HCT116 (cell line): ENCODE results near the gene SCGB2A2. TPM values are rescaled to one million over a fixed set of nuclear protein-coding genes. Genes with fewer than 3 reads are reported as not detected.

ENCODE experiments used
- ATAC-seq: fragments of 200-7000 bp; cut with Tn5 transposase; 2 replicates; pipeline ENCODE4 v1.9.1; 2020; ENCODE audit warnings: mild to moderate bottlenecking, moderate library complexity
- BruUV-seq: library from RNA; stranded (reverse); fragments of 400-500 nt; replicated peaks from 2 replicates; lab custom pipeline; 2021; lab: Mats Ljungman, UMichigan
- CTCF ChIA-PET: fragments of 300-600 bp; sonication (Branson Sonifier 250); formaldehyde crosslinking; loops from one replicate; lab custom pipeline; 2021; ENCODE audit warnings: antibody characterized with exemption; lab: Charles Lee
- POLR2A ChIA-PET: fragments of 300-600, 350-600 bp; sonication (Branson Sonifier 250); formaldehyde crosslinking; loops from one replicate; lab custom pipeline; 2021; ENCODE audit warnings: antibody characterized with exemption; lab: Charles Lee
- RAD21 ChIA-PET, 2 experiments: fragments of 300-600 bp; sonication (Branson Sonifier 250); formaldehyde crosslinking; loops; one replicate each; lab custom pipeline; 2023; ENCODE audit warnings: low total read pairs in 2 of 2; ENCODE audit not compliant: uncharacterized antibody in 2 of 2, unreplicated experiment in 2 of 2, low non-redundant PET in 1 of 2; lab: Charles Lee
- DNase-seq: peaks from one replicate; pipeline ENCODE4 v3.0.0-alpha.2; 2010; ENCODE audit warnings: low read depth, low spot score
- H2AFZ ChIP-seq: fragments of 200-600 bp; shearing (Covaris generic), sonication (generic); 2 replicates; pipeline ENCODE4 v1.6.1; 2017; ENCODE audit warnings: low read depth, mixed run types, mixed read lengths, antibody characterized with exemption, low read length; ENCODE audit not compliant: poor library complexity, severe bottlenecking
- H3K27ac ChIP-seq: 2 replicates; pipeline ENCODE4 v1.5.1; 2012; ENCODE audit warnings: low read depth, low read length
- H3K27me3 ChIP-seq: fragments of 200-600 bp; sonication (generic); 2 replicates; pipeline ENCODE4 v1.6.1; 2016; ENCODE audit warnings: mixed run types, low read length, mixed read lengths; ENCODE audit not compliant: insufficient read depth
- H3K36me3 ChIP-seq, 2 experiments: fragments of 200-500 bp in 1 of 2; fragments of 200-600 bp in 1 of 2; sonication (Bioruptor generic) in 1 of 2; sonication (generic) in 1 of 2; 2 replicates each; pipeline versions ENCODE4 v1.5.1 to v1.6.1; 2014 to 2016; ENCODE audit warnings: low read length in 2 of 2, inconsistent platforms in 1 of 2, mixed read lengths in 1 of 2, mixed run types in 1 of 2; ENCODE audit not compliant: insufficient read depth in 2 of 2, control insufficient read depth in 1 of 2
- H3K4me1 ChIP-seq, 2 experiments: fragments of 200-600 bp in 1 of 2; sonication (generic) in 1 of 2; 2 replicates each; pipeline versions ENCODE4 v1.5.1 to v1.6.1; 2012 to 2017; ENCODE audit warnings: low read length in 2 of 2, inconsistent platforms in 1 of 2, mild to moderate bottlenecking in 1 of 2, mixed read lengths in 1 of 2, mixed run types in 1 of 2, moderate library complexity in 1 of 2; ENCODE audit not compliant: insufficient read depth in 2 of 2, control insufficient read depth in 1 of 2
- H3K4me2 ChIP-seq: fragments of 200-600 bp; sonication (generic); 2 replicates; pipeline ENCODE4 v1.6.1; 2017; ENCODE audit warnings: mixed run types, low read length, mixed read lengths
- H3K4me3 ChIP-seq, 2 experiments: fragments of 200-600 bp in 1 of 2; sonication (generic) in 1 of 2; replicated peaks in 1 of 2; 2 replicates each; pipeline ENCODE4 v1.5.1; 2011 to 2016; ENCODE audit warnings: low read length in 2 of 2, control low read depth in 1 of 2, low read depth in 1 of 2, mild to moderate bottlenecking in 1 of 2, mixed read lengths in 1 of 2, mixed run types in 1 of 2
- H3K79me2 ChIP-seq: fragments of 200-600 bp; sonication (generic); 2 replicates; pipeline ENCODE4 v1.6.1; 2017; ENCODE audit warnings: mild to moderate bottlenecking, mixed run types, low read length, moderate library complexity, mixed read lengths; ENCODE audit not compliant: insufficient read depth
- H3K9ac ChIP-seq: fragments of 200-600 bp; sonication (generic); 2 replicates; pipeline ENCODE4 v1.6.1; 2016; ENCODE audit warnings: low read length, mixed read lengths
- H3K9me2 ChIP-seq: fragments of 200-600 bp; sonication (generic), shearing (Covaris generic); 2 replicates; pipeline ENCODE4 v1.6.1; 2017; ENCODE audit warnings: mixed run types, mild to moderate bottlenecking, moderate library complexity; ENCODE audit not compliant: insufficient read depth
- H3K9me3 ChIP-seq, 2 experiments: fragments of 200-500 bp in 1 of 2; fragments of 200-600 bp in 1 of 2; sonication (Bioruptor generic) in 1 of 2; sonication (generic) in 1 of 2; 2 replicates each; pipeline ENCODE4 v1.6.1; 2014 to 2017; ENCODE audit warnings: low read length in 2 of 2, mixed read lengths in 2 of 2, inconsistent platforms in 1 of 2, low read depth in 1 of 2, mild to moderate bottlenecking in 1 of 2, mixed run types in 1 of 2, moderate library complexity in 1 of 2; ENCODE audit not compliant: control insufficient read depth in 1 of 2, insufficient read depth in 1 of 2
- H4K20me1 ChIP-seq: fragments of 200-600 bp; sonication (generic), shearing (Covaris generic); 2 replicates; pipeline ENCODE4 v1.6.1; 2017; ENCODE audit warnings: mixed run types, mild to moderate bottlenecking, moderate library complexity; ENCODE audit not compliant: insufficient read depth
- ATF3 ChIP-seq: IDR thresholded peaks from 2 replicates; pipeline ENCODE4 v1.6.1; 2012
- CBX3 ChIP-seq: IDR thresholded peaks from 2 replicates; pipeline ENCODE4 v1.6.1; 2012; ENCODE audit warnings: low read depth
- CEBPB ChIP-seq: IDR thresholded peaks from 2 replicates; pipeline ENCODE4 v1.6.1; 2012; ENCODE audit warnings: low read depth
- EGR1 ChIP-seq: IDR thresholded peaks from 2 replicates; pipeline ENCODE4 v1.6.1; 2012; ENCODE audit warnings: low read depth
- EZH2 ChIP-seq: fragments of 200-600 bp; sonication (generic); IDR thresholded peaks from 2 replicates; pipeline ENCODE4 v1.6.1; 2017; ENCODE audit warnings: antibody characterized with exemption, mixed run types
- FOSL1 ChIP-seq: IDR thresholded peaks from 2 replicates; pipeline ENCODE4 v1.6.1; 2012; ENCODE audit warnings: low read depth
- JUND ChIP-seq: IDR thresholded peaks from 2 replicates; pipeline ENCODE4 v1.6.1; 2012
- POLR2A ChIP-seq: IDR thresholded peaks from 2 replicates; pipeline ENCODE4 v1.7.0; 2011; ENCODE audit warnings: borderline replicate concordance; ENCODE audit not compliant: insufficient read depth, insufficient read length; ENCODE audit errors: extremely low read depth
- POLR2AphosphoS5 ChIP-seq: IDR thresholded peaks from 2 replicates; pipeline ENCODE4 v1.6.1; 2011; ENCODE audit warnings: mild to moderate bottlenecking, low read depth, low read length, moderate library complexity
- RAD21 ChIP-seq: IDR thresholded peaks from 2 replicates; pipeline ENCODE4 v1.6.1; 2012; ENCODE audit warnings: low read depth, mild to moderate bottlenecking
- SIN3A ChIP-seq: IDR thresholded peaks from 2 replicates; pipeline ENCODE4 v1.6.1; 2012; ENCODE audit warnings: low read depth
- SP1 ChIP-seq: IDR thresholded peaks from 2 replicates; pipeline ENCODE4 v1.6.1; 2012; ENCODE audit warnings: low read depth
- SRF ChIP-seq: IDR thresholded peaks from 2 replicates; pipeline ENCODE4 v1.6.1; 2012; ENCODE audit warnings: low read depth
- TCF7L2 ChIP-seq: IDR thresholded peaks from 2 replicates; pipeline ENCODE4 v1.7.0; 2011; ENCODE audit warnings: borderline replicate concordance, inconsistent platforms; ENCODE audit not compliant: insufficient read depth, insufficient read length; ENCODE audit errors: extremely low read depth
- YY1 ChIP-seq: IDR thresholded peaks from 2 replicates; pipeline ENCODE4 v1.6.1; 2011; ENCODE audit warnings: low read length, low read depth, moderate library complexity, mild to moderate bottlenecking; ENCODE audit not compliant: insufficient replicate concordance; ENCODE audit errors: extremely low read depth
- ZBTB33 ChIP-seq: IDR thresholded peaks from 2 replicates; pipeline ENCODE4 v1.6.1; 2011; ENCODE audit warnings: mild to moderate bottlenecking, low read length, moderate library complexity; ENCODE audit not compliant: insufficient replicate concordance; ENCODE audit errors: extremely low read depth
- ZFX ChIP-seq: fragments of 450-650 bp; IDR thresholded peaks from 2 replicates; pipeline ENCODE4 v1.6.1; 2017
- ZNF274 ChIP-seq: fragments of 200-500 bp; sonication (Bioruptor generic); IDR thresholded peaks from 2 replicates; pipeline ENCODE4 v1.6.1; 2014; ENCODE audit warnings: mild to moderate bottlenecking, low read depth, low read length, inconsistent platforms
- intact Hi-C: fragments of 100-400 bp; cut with micrococcal nuclease; formaldehyde crosslinking; loops from 2 replicates; pipeline ENCODE4 v1.10.0; 2022
- total RNA-seq: library from RNA; stranded (reverse); gene quantifications from one replicate; pipeline ENCODE4 v1.2.1, GENCODE V29; 2021; ENCODE audit not compliant: unreplicated experiment
- TF ChIP-seq, protein P1 (sequence below), 3 experiments: fragments of 200-600 bp in 1 of 3; sonication (generic) in 1 of 3; IDR thresholded peaks in 2 of 3; conservative IDR thresholded peaks in 1 of 3; 2 replicates each; pipeline ENCODE4 v1.5.1; 2012 to 2017; ENCODE audit warnings: low read depth in 2 of 3, low read length in 2 of 3, antibody characterized with exemption in 1 of 3, borderline replicate concordance in 1 of 3, control low read depth in 1 of 3, mild to moderate bottlenecking in 1 of 3, mixed read lengths in 1 of 3, mixed run types in 1 of 3, moderate library complexity in 1 of 3; ENCODE audit not compliant: insufficient read depth in 1 of 3

SCGB2A2 gene
- total RNA-seq, 1 experiment from 2014 or later: not detected

DNA sequence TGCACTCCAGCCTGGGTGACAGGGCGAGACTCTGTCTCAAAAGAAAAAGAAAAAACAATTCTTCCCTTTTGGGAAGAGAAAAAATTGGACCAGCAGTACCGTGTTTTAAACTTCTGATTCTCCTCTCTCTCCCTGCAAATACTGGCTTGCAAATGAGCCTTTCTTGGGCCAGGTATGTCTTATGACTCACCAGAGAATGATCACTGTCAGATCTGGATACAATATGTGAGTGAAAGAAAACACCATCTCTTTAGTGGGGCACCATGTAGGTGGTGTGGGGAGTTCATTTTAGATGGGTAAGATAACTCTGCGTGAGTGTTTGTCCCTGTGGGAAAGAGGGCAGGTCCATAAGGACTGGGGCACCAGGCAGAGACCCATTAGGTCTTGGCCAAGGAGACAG is 2.4 kb upstream of the SCGB2A2 start:
- Histone ChIP-seq H3K9ac (no peak overlapping the region), H3K4me2 (no peak overlapping the region), H3K27me3 (0 out of 2 replicates have a peak, but pooled peaks cover 6% of the 10 kb centered on the region), H2AFZ (no peak overlapping the region), H3K9me2 (no peaks in the 10 kb centered on the region), H3K4me3 (no peak overlapping the region), H4K20me1 (no peaks in the 10 kb centered on the region), H3K79me2 (no peaks in the 10 kb centered on the region), H3K9me3 (no peaks in the 10 kb centered on the region), H3K36me3 (no peaks in the 10 kb centered on the region), H3K27ac (no peak overlapping the region), H3K4me1 (peaks cover 0 to 5% of the 10 kb centered on the region in 2 experiments; a peak in 1 of 4 replicates)
- BruUV-seq: no TSS peak
- DNase-seq: no peak
- CTCF ChIA-PET: no interaction called here
- TF ChIP-seq POLR2AphosphoS5 (no peak), ZNF274 (no peak), FOSL1 (no peak), EGR1 (no peak), CBX3 (no peak), SIN3A (no peak), JUND (no peak), SRF (no peak), SP1 (no peak), TCF7L2 (no peak)
- POLR2A ChIA-PET: no interaction called here
- no peak for ATAC-seq
- RAD21 ChIA-PET: no interaction called here
- intact Hi-C loops: no loop called here

- H3K4me3 ChIP-seq: no peak overlapping the region
- no peak for DNase-seq
- ChIA-PET RAD21 (no interaction called here), CTCF (no interaction called here), POLR2A (no interaction called here)
- no peaks in the 10 kb centered on the region for H3K79me2 ChIP-seq
- H3K9ac ChIP-seq: no peak overlapping the region
- ATAC-seq: no peak
- no peaks in the 10 kb centered on the region for H4K20me1 ChIP-seq
- intact Hi-C loops: no loop called here
- no peaks in the 10 kb centered on the region for H3K36me3 ChIP-seq
- BruUV-seq: no TSS peak
- no peaks in the 10 kb centered on the region for H3K9me3 ChIP-seq
- H3K4me1 ChIP-seq: no peaks in the 10 kb centered on the region
- H3K9me2 ChIP-seq: no peaks in the 10 kb centered on the region
- 0 out of 2 replicates have a peak, but pooled peaks cover 6% of the 10 kb centered on the region for H3K27me3 ChIP-seq
- no peak overlapping the region for H3K27ac ChIP-seq
- no peak overlapping the region for H3K4me2 ChIP-seq
- H2AFZ ChIP-seq: no peak overlapping the region
- TF ChIP-seq ZFX (no peak), ZBTB33 (no peak), FOSL1 (no peak), ZNF274 (no peak), SIN3A (no peak), YY1 (no peak), CEBPB (no peak), ATF3 (no peak), EGR1 (no peak), JUND (no peak), RAD21 (no peak), POLR2A (no peak), CBX3 (no peak), EZH2 (no peak)
- TF ChIP-seq, protein P1, sequence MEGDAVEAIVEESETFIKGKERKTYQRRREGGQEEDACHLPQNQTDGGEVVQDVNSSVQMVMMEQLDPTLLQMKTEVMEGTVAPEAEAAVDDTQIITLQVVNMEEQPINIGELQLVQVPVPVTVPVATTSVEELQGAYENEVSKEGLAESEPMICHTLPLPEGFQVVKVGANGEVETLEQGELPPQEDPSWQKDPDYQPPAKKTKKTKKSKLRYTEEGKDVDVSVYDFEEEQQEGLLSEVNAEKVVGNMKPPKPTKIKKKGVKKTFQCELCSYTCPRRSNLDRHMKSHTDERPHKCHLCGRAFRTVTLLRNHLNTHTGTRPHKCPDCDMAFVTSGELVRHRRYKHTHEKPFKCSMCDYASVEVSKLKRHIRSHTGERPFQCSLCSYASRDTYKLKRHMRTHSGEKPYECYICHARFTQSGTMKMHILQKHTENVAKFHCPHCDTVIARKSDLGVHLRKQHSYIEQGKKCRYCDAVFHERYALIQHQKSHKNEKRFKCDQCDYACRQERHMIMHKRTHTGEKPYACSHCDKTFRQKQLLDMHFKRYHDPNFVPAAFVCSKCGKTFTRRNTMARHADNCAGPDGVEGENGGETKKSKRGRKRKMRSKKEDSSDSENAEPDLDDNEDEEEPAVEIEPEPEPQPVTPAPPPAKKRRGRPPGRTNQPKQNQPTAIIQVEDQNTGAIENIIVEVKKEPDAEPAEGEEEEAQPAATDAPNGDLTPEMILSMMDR (IDR thresholded peaks at IDR 0.05 in 2 of 3, conservative IDR thresholded peaks at IDR 0.05 in 1 of 3; ENCODE audit: borderline replicate concordance in 1 of 3, insufficient read depth in 1 of 3, low read depth in 2 of 3, low read length in 2 of 3): no peak
Measured at GRCh38 chr11:62273284-62273683, 3.3 kb downstream of the SCGB2A2 start.
